K562 (cell line): ENCODE measurements around the gene ANKLE2.

ENCODE experiments used
- ATF2 ChIP-seq: sonication (generic); formaldehyde crosslinking; IDR thresholded peaks from 2 replicates; pipeline ENCODE4 v1.8.1; 2022; ENCODE audit warnings: missing genetic modification reagents
- CBFA2T3 ChIP-seq: fragments of 450-650 bp; IDR thresholded peaks from 2 replicates; pipeline ENCODE4 v1.6.1; 2017
- CTCF ChIP-seq, 3 experiments: IDR thresholded peaks in 2 of 3; conservative IDR thresholded peaks in 1 of 3; 2 replicates each; pipeline ENCODE4 v1.5.1; 2011 to 2012; ENCODE audit warnings: low read length in 3 of 3, mild to moderate bottlenecking in 3 of 3, control low read depth in 2 of 3, improper control_type of control experiment in 1 of 3, inconsistent platforms in 1 of 3, low read depth in 1 of 3, mixed read lengths in 1 of 3, moderate library complexity in 1 of 3; ENCODE audit not compliant: insufficient read depth in 2 of 3
- GABPB1 ChIP-seq: sonication (generic); formaldehyde crosslinking; IDR thresholded peaks from 2 replicates; pipeline ENCODE4 v1.8.0; 2022; ENCODE audit warnings: mild to moderate bottlenecking, missing genetic modification reagents
- LARP7 ChIP-seq: fragments of 450-650 bp; IDR thresholded peaks from 2 replicates; pipeline ENCODE4 v1.6.1; 2016
- MAX ChIP-seq: sonication (generic); formaldehyde crosslinking; IDR thresholded peaks from 2 replicates; pipeline ENCODE4 v1.9.0; 2022; ENCODE audit warnings: mild to moderate bottlenecking, missing genetic modification reagents
- MTA3 ChIP-seq: fragments of 450-650 bp; formaldehyde crosslinking; IDR thresholded peaks from 2 replicates; pipeline ENCODE4 v1.6.1; 2017; ENCODE audit warnings: mild to moderate bottlenecking, borderline replicate concordance
- POLR2A ChIP-seq: fragments of 450-650 bp; conservative IDR thresholded peaks from 2 replicates; pipeline ENCODE4 v1.6.1; 2016
- POLR2AphosphoS5 ChIP-seq: IDR thresholded peaks from 2 replicates; pipeline ENCODE4 v1.6.1; 2011; ENCODE audit warnings: mild to moderate bottlenecking, low read depth, low read length, moderate library complexity; ENCODE audit not compliant: control insufficient read depth, insufficient read depth
- SP2 ChIP-seq: IDR thresholded peaks from 2 replicates; pipeline ENCODE4 v1.6.1; 2011; ENCODE audit warnings: mild to moderate bottlenecking, low read depth, low read length, moderate library complexity; ENCODE audit not compliant: poor library complexity, severe bottlenecking; ENCODE audit errors: extremely low read depth
- XRCC4 ChIP-seq: IDR thresholded peaks from one replicate; pipeline ENCODE4 v1.6.1; 2011; ENCODE audit not compliant: insufficient read depth, insufficient read length; ENCODE audit errors: extremely low read depth
- ZBTB17 ChIP-seq: fragments of 450-650 bp; formaldehyde crosslinking; IDR thresholded peaks from 2 replicates; pipeline ENCODE4 v1.4.0; 2020; ENCODE audit warnings: mild to moderate bottlenecking
- ZFX ChIP-seq: sonication (generic); formaldehyde crosslinking; IDR thresholded peaks from 2 replicates; pipeline ENCODE4 v1.8.0; 2022; ENCODE audit warnings: mild to moderate bottlenecking, missing genetic modification reagents, moderate library complexity
- TF ChIP-seq, protein P1 (sequence below): sonication (generic); formaldehyde crosslinking; IDR thresholded peaks from 2 replicates; pipeline ENCODE4 v1.4.0; 2020; ENCODE audit warnings: mild to moderate bottlenecking, missing genetic modification reagents

GRCh38 chr12:132720606-132721345 lies 40.9 kb downstream of the ANKLE2 start:
- TF ChIP-seq XRCC4 (no peak), CTCF (IDR thresholded peaks at IDR 0.05 in 2 of 3, conservative IDR thresholded peaks at IDR 0.05 in 1 of 3; ENCODE audit: insufficient read depth in 2 of 3, low read depth in 1 of 3, low read length in 3 of 3) (no peak), LARP7 (no peak), POLR2AphosphoS5 (no peak), MAX (CRISPR knock-in tag) (no peak), SP2 (no peak), CBFA2T3 (no peak), POLR2A (peak; percentile 39; the same call in 1 of the 2 replicates), GABPB1 (CRISPR knock-in tag) (no peak), ATF2 (no peak), ZBTB17 (no peak), MTA3 (no peak), ZFX (no peak)
- TF ChIP-seq, protein P1, sequence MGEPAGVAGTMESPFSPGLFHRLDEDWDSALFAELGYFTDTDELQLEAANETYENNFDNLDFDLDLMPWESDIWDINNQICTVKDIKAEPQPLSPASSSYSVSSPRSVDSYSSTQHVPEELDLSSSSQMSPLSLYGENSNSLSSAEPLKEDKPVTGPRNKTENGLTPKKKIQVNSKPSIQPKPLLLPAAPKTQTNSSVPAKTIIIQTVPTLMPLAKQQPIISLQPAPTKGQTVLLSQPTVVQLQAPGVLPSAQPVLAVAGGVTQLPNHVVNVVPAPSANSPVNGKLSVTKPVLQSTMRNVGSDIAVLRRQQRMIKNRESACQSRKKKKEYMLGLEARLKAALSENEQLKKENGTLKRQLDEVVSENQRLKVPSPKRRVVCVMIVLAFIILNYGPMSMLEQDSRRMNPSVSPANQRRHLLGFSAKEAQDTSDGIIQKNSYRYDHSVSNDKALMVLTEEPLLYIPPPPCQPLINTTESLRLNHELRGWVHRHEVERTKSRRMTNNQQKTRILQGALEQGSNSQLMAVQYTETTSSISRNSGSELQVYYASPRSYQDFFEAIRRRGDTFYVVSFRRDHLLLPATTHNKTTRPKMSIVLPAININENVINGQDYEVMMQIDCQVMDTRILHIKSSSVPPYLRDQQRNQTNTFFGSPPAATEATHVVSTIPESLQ (CRISPR knock-in tag), result no peak
